A549 (cell line): ENCODE results near the gene WDR18. TPM values are rescaled to one million over a fixed set of nuclear protein-coding genes. Genes with fewer than 3 reads are reported as not detected.

ENCODE experiments used
- ATAC-seq, 2 experiments: fragments of 200-7000 bp in 1 of 2; fragments of >200 bp in 1 of 2; cut with Nextera tagmentation in 1 of 2; cut with Tn5 transposase in 1 of 2; 3 replicates each; pipeline versions ENCODE4 v1.8.0 to v1.9.1; 2018 to 2020; ENCODE audit warnings: mild to moderate bottlenecking in 1 of 2, moderate library complexity in 1 of 2
- CTCF ChIA-PET: fragments of 300-600 bp; sonication (Branson Sonifier 250); formaldehyde crosslinking; extraction: SDS; loops from one replicate; lab custom pipeline; 2021; ENCODE audit warnings: antibody characterized with exemption, inconsistent platforms; lab: Yijun Ruan, JAX
- POLR2A ChIA-PET: fragments of 350-600 bp; formaldehyde crosslinking; extraction: SDS; loops from one replicate; lab custom pipeline; 2021; ENCODE audit warnings: antibody characterized with exemption, inconsistent platforms; lab: Yijun Ruan, JAX
- DNase-seq, 2 experiments: peaks; one replicate each; pipeline versions ENCODE4 v3.0.0 to v3.0.0-alpha.2; 2011 to 2016; ENCODE audit warnings: low read depth in 1 of 2, low spot score in 1 of 2
- FAIRE-seq: peaks from 2 replicates; lab custom pipeline; 2011; peaks lifted over from hg19 to GRCh38; lab: Jason Lieb, UNC
- H3K27ac ChIP-seq, 2 experiments: fragments of >200 bp; sonication (Bioruptor Twin); formaldehyde crosslinking; 3 replicates each; pipeline ENCODE4 v1.5.1; 2016 to 2017
- H3K4me1 ChIP-seq: fragments of >200 bp; sonication (Bioruptor Twin); formaldehyde crosslinking; 3 replicates; pipeline ENCODE4 v1.6.1; 2016
- H3K4me2 ChIP-seq: fragments of >200 bp; sonication (Bioruptor Twin); formaldehyde crosslinking; 3 replicates; pipeline ENCODE4 v1.6.1; 2016
- H3K4me3 ChIP-seq: fragments of >200 bp; sonication (Bioruptor Twin); formaldehyde crosslinking; 3 replicates; pipeline ENCODE4 v1.5.1; 2016
- H3K9me3 ChIP-seq: fragments of >200 bp; sonication (Bioruptor Twin); formaldehyde crosslinking; 3 replicates; pipeline ENCODE4 v1.6.1; 2016
- BHLHE40 ChIP-seq: IDR thresholded peaks from 2 replicates; pipeline ENCODE4 v1.6.1; 2012; ENCODE audit warnings: low read depth, low read length, inconsistent platforms
- CBX8 ChIP-seq: fragments of 200-600 bp; sonication (generic); IDR thresholded peaks from 2 replicates; pipeline ENCODE4 v1.6.1; 2016
- EHMT2 ChIP-seq: fragments of 200-600 bp; sonication (generic); IDR thresholded peaks from 2 replicates; pipeline ENCODE4 v1.6.1; 2016; ENCODE audit warnings: antibody characterized with exemption, low read depth, mild to moderate bottlenecking, moderate library complexity
- ELK1 ChIP-seq: fragments of 150-350 bp; IDR thresholded peaks from 2 replicates; pipeline ENCODE4 v1.6.1; 2014; ENCODE audit warnings: low read depth, mild to moderate bottlenecking, low read length
- ESRRA ChIP-seq: fragments of 150-350 bp; IDR thresholded peaks from 2 replicates; pipeline ENCODE4 v1.6.1; 2014; ENCODE audit warnings: mild to moderate bottlenecking, low read length, borderline replicate concordance
- HEYL ChIP-seq: fragments of 250-450 bp; sonication (Bioruptor Pico); IDR thresholded peaks from 2 replicates; pipeline ENCODE4 v1.8.0; 2021; ENCODE audit warnings: mild to moderate bottlenecking, moderate library complexity
- HOXA7 ChIP-seq: fragments of 250-450 bp; sonication (Bioruptor Pico); IDR thresholded peaks from 2 replicates; pipeline ENCODE4 v1.5.0; 2020; ENCODE audit warnings: mild to moderate bottlenecking, moderate library complexity
- JUN ChIP-seq, 2 experiments: fragments of >200 bp; sonication (Bioruptor Twin); formaldehyde crosslinking; IDR thresholded peaks; 2 replicates in 1 of 2; 3 replicates in 1 of 2; pipeline ENCODE4 v1.6.1; 2016 to 2017
- JUNB ChIP-seq: fragments of >200 bp; sonication (Bioruptor Twin); formaldehyde crosslinking; IDR thresholded peaks from 2 replicates; pipeline ENCODE4 v1.6.1; 2016
- MYC ChIP-seq: IDR thresholded peaks from 2 replicates; pipeline ENCODE4 v1.6.1; 2012; ENCODE audit warnings: mild to moderate bottlenecking, inconsistent platforms, low read length, improper control_type of control experiment, borderline replicate concordance
- NPAS2 ChIP-seq: fragments of 250-450 bp; sonication (Bioruptor Pico); IDR thresholded peaks from 2 replicates; pipeline ENCODE4 v1.8.0; 2022; ENCODE audit warnings: mild to moderate bottlenecking, moderate library complexity, borderline replicate concordance
- PBX3 ChIP-seq: IDR thresholded peaks from 2 replicates; pipeline ENCODE4 v1.6.1; 2012
- POLR2AphosphoS2 ChIP-seq: conservative IDR thresholded peaks from 2 replicates; pipeline ENCODE4 v1.6.1; 2012; ENCODE audit warnings: low read length, improper control_type of control experiment, inconsistent platforms
- SMC3 ChIP-seq: fragments of >200 bp; sonication (Bioruptor Twin); formaldehyde crosslinking; IDR thresholded peaks from 3 replicates; pipeline ENCODE4 v1.6.1; 2018; ENCODE audit warnings: inconsistent platforms
- ZC3H11A ChIP-seq: fragments of 450-650 bp; IDR thresholded peaks from 2 replicates; pipeline ENCODE4 v1.6.1; 2014; ENCODE audit warnings: antibody characterized with exemption, mild to moderate bottlenecking
- ZFP36 ChIP-seq: fragments of 450-650 bp; IDR thresholded peaks from 2 replicates; pipeline ENCODE4 v1.6.1; 2014; ENCODE audit warnings: borderline replicate concordance; ENCODE audit not compliant: partially characterized antibody
- ZNF302 ChIP-seq: fragments of 250-450 bp; sonication (Bioruptor Pico); IDR thresholded peaks from 2 replicates; pipeline ENCODE4 v1.9.0; 2021; ENCODE audit warnings: inconsistent platforms, mild to moderate bottlenecking, moderate library complexity
- ZSCAN20 ChIP-seq: fragments of 250-450 bp; sonication (Bioruptor Pico); IDR thresholded peaks from 2 replicates; pipeline ENCODE4 v1.8.0; 2022; ENCODE audit warnings: mild to moderate bottlenecking, moderate library complexity
- WGBS: methylation state at CpG from one replicate; pipeline ENCODE4 v1.1.6; 2017; ENCODE audit errors: missing lambda C conversion rate; 5-methylcytosine and 5-hydroxymethylcytosine counted together
- polyA plus RNA-seq, 4 experiments: library from polyadenylated mRNA; depleted of rRNA in 3 of 4; stranded (reverse); fragments of >200 nt; fragmentation: RNase III in 1 of 4; extraction: RNeasy Plus Mini Kit Qiagen cat#74134 plus additional on column Dnase treatment in 1 of 4; gene quantifications; 2 replicates in 3 of 4; 3 replicates in 1 of 4; pipeline ENCODE4 v1.2.3, GENCODE V29; 2011 to 2017
- TF ChIP-seq, protein P1 (sequence below): fragments of >200 bp; sonication (Bioruptor Twin); formaldehyde crosslinking; IDR thresholded peaks from 3 replicates; pipeline ENCODE4 v1.6.1; 2016
- TF ChIP-seq, protein P2 (sequence below): fragments of 250-450 bp; sonication (Bioruptor Pico); IDR thresholded peaks from 2 replicates; pipeline ENCODE4 v1.5.0; 2020; ENCODE audit warnings: low read depth, mild to moderate bottlenecking, moderate library complexity

Gene WDR18
- polyA plus RNA-seq, 2 of the 4 experiments (the other 2 are of a cell fraction), result 23.8 to 48.9 TPM

DNA sequence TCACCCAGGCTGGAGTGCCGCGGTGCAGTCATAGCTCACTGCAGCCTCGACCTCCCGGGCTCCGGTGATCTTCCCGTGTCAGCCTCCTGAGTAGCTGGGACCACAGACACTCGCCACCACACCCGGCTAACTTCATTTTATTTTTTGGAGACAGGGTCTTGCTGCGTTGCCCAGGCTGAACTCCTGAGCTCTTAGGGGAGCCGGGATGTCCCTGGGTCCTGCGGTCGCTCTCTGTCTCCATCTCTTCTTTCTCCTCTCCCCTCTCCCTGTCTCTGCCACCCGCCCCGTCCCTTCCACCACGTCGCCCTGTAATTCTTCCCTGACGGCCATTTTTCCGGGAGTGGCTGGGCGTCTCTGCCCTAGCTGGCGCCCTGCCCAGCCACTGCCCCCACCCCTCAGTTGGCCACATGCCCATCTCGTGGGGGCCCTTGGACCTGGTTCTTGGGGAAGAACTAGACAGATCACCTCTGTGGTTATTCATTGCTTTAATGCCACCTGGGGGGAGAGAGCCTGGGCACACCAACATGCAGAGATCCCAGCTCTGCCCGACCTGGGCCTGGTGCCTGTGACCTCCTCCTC is 39.4 kb upstream of the WDR18 start:
- Histone ChIP-seq H3K4me3 (no peak overlapping the region), H3K9me3 (no peaks in the 10 kb centered on the region), H3K27ac (peak overlapping the region in 1 of 2 experiments; percentile 33; a peak in 1 of 6 replicates), H3K4me1 (peaks cover 27% of the 10 kb centered on the region), H3K4me2 (0 out of 3 replicates have a peak overlapping the region, but pooled peaks have one; percentile 9)
- CTCF ChIA-PET, result interaction anchor here (0.6 to 1.5 kb wide), 2 partner anchors 8 to 175 kb away, joined by 3 read pairs; no protein-coding TSS in a partner anchor
- no peak for ATAC-seq
- 81% methylated on average over 16 of the region's 22 CpGs for WGBS
- POLR2A ChIA-PET, result no interaction called here
- no peak for FAIRE-seq
- no peak for DNase-seq
- no peak for TF ChIP-seq ZFP36
- TF ChIP-seq EHMT2, result no peak
- TF ChIP-seq, protein P1, sequence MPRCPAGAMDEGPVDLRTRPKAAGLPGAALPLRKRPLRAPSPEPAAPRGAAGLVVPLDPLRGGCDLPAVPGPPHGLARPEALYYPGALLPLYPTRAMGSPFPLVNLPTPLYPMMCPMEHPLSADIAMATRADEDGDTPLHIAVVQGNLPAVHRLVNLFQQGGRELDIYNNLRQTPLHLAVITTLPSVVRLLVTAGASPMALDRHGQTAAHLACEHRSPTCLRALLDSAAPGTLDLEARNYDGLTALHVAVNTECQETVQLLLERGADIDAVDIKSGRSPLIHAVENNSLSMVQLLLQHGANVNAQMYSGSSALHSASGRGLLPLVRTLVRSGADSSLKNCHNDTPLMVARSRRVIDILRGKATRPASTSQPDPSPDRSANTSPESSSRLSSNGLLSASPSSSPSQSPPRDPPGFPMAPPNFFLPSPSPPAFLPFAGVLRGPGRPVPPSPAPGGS, result no peak
- TF ChIP-seq CBX8, result no peak
- TF ChIP-seq JUNB, result no peak
- no peak for TF ChIP-seq NPAS2 (CRISPR knock-in tag)
- TF ChIP-seq HEYL (CRISPR knock-in tag), result no peak
- TF ChIP-seq JUN (IDR thresholded peaks at IDR 0.05), result no peak
- TF ChIP-seq HOXA7 (CRISPR knock-in tag), result no peak
- TF ChIP-seq BHLHE40, result no peak
- TF ChIP-seq ZC3H11A, result no peak
- TF ChIP-seq ESRRA, result no peak
- TF ChIP-seq ZSCAN20 (CRISPR knock-in tag), result no peak
- no peak for TF ChIP-seq ELK1
- TF ChIP-seq SMC3, result no peak
- TF ChIP-seq, protein P2, sequence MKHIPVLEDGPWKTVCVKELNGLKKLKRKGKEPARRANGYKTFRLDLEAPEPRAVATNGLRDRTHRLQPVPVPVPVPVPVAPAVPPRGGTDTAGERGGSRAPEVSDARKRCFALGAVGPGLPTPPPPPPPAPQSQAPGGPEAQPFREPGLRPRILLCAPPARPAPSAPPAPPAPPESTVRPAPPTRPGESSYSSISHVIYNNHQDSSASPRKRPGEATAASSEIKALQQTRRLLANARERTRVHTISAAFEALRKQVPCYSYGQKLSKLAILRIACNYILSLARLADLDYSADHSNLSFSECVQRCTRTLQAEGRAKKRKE (CRISPR knock-in tag), result no peak
- no peak for TF ChIP-seq PBX3
- no peak for TF ChIP-seq MYC
- TF ChIP-seq POLR2AphosphoS2, result no peak
- no peak for TF ChIP-seq ZNF302 (CRISPR knock-in tag)
- TF ChIP-seq, all 56 proteins: peak for 0

- Histone ChIP-seq H3K9me3 (no peaks in the 10 kb centered on the region), H3K4me2 (no peak overlapping the region), H3K27ac (peak overlapping the region in 1 of 2 experiments; percentile 33; a peak in 1 of 6 replicates), H3K4me3 (no peak overlapping the region), H3K4me1 (peaks cover 19% of the 10 kb centered on the region)
- no peak for TF ChIP-seq POLR2AphosphoS2
- ATAC-seq, result no peak
- POLR2A ChIA-PET, result no interaction called here
- no peak for FAIRE-seq
- DNase-seq, result no peak
- CTCF ChIA-PET, result interaction anchor here (1.5 kb wide), 1 partner anchor 9 kb away, joined by 3 read pairs; no protein-coding TSS in a partner anchor
- 91% methylated on average over 28 of the region's 37 CpGs for WGBS
Observed at GRCh38 chr19:945401-946252, 38.5 kb upstream of the WDR18 start.
